Endothelial cell (in vitro differentiated cells): ENCODE data around the gene CXCL1. TPM values are rescaled to one million over a fixed set of nuclear protein-coding genes. Genes with fewer than 3 reads are reported as not detected.
"Not testable (repeated sequence)": the region's sequence is repeated elsewhere in the genome, so short reads cannot be mapped to it uniquely, and the experiment has no call there.

ENCODE experiments used
- DNase-seq: peaks from one replicate; pipeline ENCODE4 v3.0.0; 2021; ENCODE audit warnings: low spot score
- H3K27ac Mint-ChIP-seq: one replicate; pipeline ENCODE4 v1.8.0; 2021; ENCODE audit warnings: mixed read lengths, inconsistent platforms; ENCODE audit not compliant: unreplicated experiment
- H3K27me3 Mint-ChIP-seq: one replicate; pipeline ENCODE4 v1.8.0; 2021; ENCODE audit warnings: mild to moderate bottlenecking, moderate library complexity, mixed read lengths, inconsistent platforms; ENCODE audit not compliant: unreplicated experiment
- H3K36me3 Mint-ChIP-seq: one replicate; pipeline ENCODE4 v1.8.0; 2021; ENCODE audit warnings: mild to moderate bottlenecking, low read depth, mixed read lengths, inconsistent platforms; ENCODE audit not compliant: unreplicated experiment
- H3K4me1 Mint-ChIP-seq: one replicate; pipeline ENCODE4 v1.8.0; 2021; ENCODE audit warnings: mild to moderate bottlenecking, mixed read lengths, inconsistent platforms; ENCODE audit not compliant: unreplicated experiment
- H3K4me3 Mint-ChIP-seq: one replicate; pipeline ENCODE4 v1.8.0; 2021; ENCODE audit warnings: mild to moderate bottlenecking, mixed read lengths, inconsistent platforms; ENCODE audit not compliant: unreplicated experiment
- H3K9me3 Mint-ChIP-seq: one replicate; pipeline ENCODE4 v1.8.0; 2021; ENCODE audit warnings: mixed read lengths, inconsistent platforms; ENCODE audit not compliant: unreplicated experiment
- CTCF ChIP-seq: fragments of 200-600 bp; sonication (generic); IDR thresholded peaks from one replicate; pipeline ENCODE4 v1.5.0; 2021; ENCODE audit warnings: antibody characterized with exemption; ENCODE audit not compliant: unreplicated experiment
- total RNA-seq: library from RNA; stranded (reverse); fragmentation: NEBNext Ultra II Directional; extraction: Animal tissue kit (Norgen Biotek cat#: 25700); gene quantifications from one replicate; pipeline ENCODE4 v1.2.1, GENCODE V29; 2021; ENCODE audit not compliant: unreplicated experiment

Gene CXCL1
- total RNA-seq, 1 donor from 2014 or later = 1.7 TPM

- Mint-ChIP-seq H3K27me3 (no peaks in the 10 kb centered on the region), H3K9me3 (no peaks in the 10 kb centered on the region), H3K4me3 (no peak overlapping the region), H3K36me3 (no peaks in the 10 kb centered on the region), H3K4me1 (no peaks in the 10 kb centered on the region), H3K27ac (no peak overlapping the region)
- TF ChIP-seq CTCF = no peak
- no peak for DNase-seq
Measured at GRCh38 chr4:73896416-73896815, 27.2 kb downstream of the CXCL1 start.

- H3K4me1 Mint-ChIP-seq = peaks cover 1% of the 10 kb centered on the region
- no peaks in the 10 kb centered on the region for H3K9me3 Mint-ChIP-seq
- no peak for TF ChIP-seq CTCF
- DNase-seq = no peak
- H3K36me3 Mint-ChIP-seq = no peaks in the 10 kb centered on the region
- H3K4me3 Mint-ChIP-seq = no peak overlapping the region
- no peaks in the 10 kb centered on the region for H3K27me3 Mint-ChIP-seq
- no peak overlapping the region for H3K27ac Mint-ChIP-seq
Measured at GRCh38 chr4:73897380-73898136, 28.4 kb downstream of the CXCL1 start.

GRCh38 chr4:73899338-73899737 lies 30.1 kb downstream of the CXCL1 start:
- not testable (repeated sequence) for H3K27ac Mint-ChIP-seq, H3K9me3 Mint-ChIP-seq, H3K4me3 Mint-ChIP-seq, DNase-seq, H3K27me3 Mint-ChIP-seq, H3K4me1 Mint-ChIP-seq, H3K36me3 Mint-ChIP-seq

- Mint-ChIP-seq H3K36me3 (no peaks in the 10 kb centered on the region), H3K9me3 (no peaks in the 10 kb centered on the region), H3K4me1 (peaks cover 5% of the 10 kb centered on the region), H3K27ac (no peak overlapping the region), H3K4me3 (no peak overlapping the region), H3K27me3 (no peaks in the 10 kb centered on the region)
- no peak for TF ChIP-seq CTCF
- DNase-seq = no peak
Measured at GRCh38 chr4:73901031-73901430, 31.8 kb downstream of the CXCL1 start.

GRCh38 chr4:73902038-73902637 lies 32.9 kb downstream of the CXCL1 start:
- Mint-ChIP-seq H3K27ac (no peak overlapping the region), H3K9me3 (no peaks in the 10 kb centered on the region), H3K4me3 (no peak overlapping the region), H3K36me3 (no peaks in the 10 kb centered on the region), H3K4me1 (peaks cover 9% of the 10 kb centered on the region), H3K27me3 (no peaks in the 10 kb centered on the region)
- no peak for TF ChIP-seq CTCF
- DNase-seq = no peak
